Ovary (tissue), 9 donors: ENCODE measurements around the gene SH3PXD2A. TPM values are rescaled to one million over a fixed set of nuclear protein-coding genes. Genes with fewer than 3 reads are reported as not detected.

Experiments used
- DNase-seq, 5 donors: peaks; one replicate each; pipeline ENCODE4 v3.0.0-alpha.2; 2019 to 2020
- H3K27ac ChIP-seq, 2 donors: fragments of 200-600 bp; one replicate each; pipeline versions ENCODE4 v1.5.1 to v1.8.0; 2019 to 2022
- H3K27me3 ChIP-seq: fragments of 200-600 bp; one replicate; pipeline ENCODE4 v1.8.0; 2022
- H3K36me3 ChIP-seq: fragments of 200-600 bp; sonication (generic); one replicate; pipeline ENCODE4 v1.5.1; 2019
- H3K4me1 ChIP-seq: one replicate; pipeline ENCODE4 v1.8.1; 2013; ENCODE audit warnings: mild to moderate bottlenecking, moderate library complexity; ENCODE audit not compliant: insufficient read depth
- H3K4me3 ChIP-seq: fragments of 200-600 bp; sonication (generic); one replicate; pipeline ENCODE4 v1.5.1; 2017
- H3K9me3 ChIP-seq, 2 donors: fragments of 200-600 bp in 1 of 2; sonication (generic) in 1 of 2; one replicate each; pipeline versions ENCODE4 v1.5.1 to v1.8.1; 2013 to 2019; ENCODE audit warnings: mild to moderate bottlenecking in 1 of 2, moderate library complexity in 1 of 2
- EP300 ChIP-seq: sonication (generic); formaldehyde crosslinking; IDR thresholded peaks from one replicate; pipeline ENCODE4 v1.6.1; 2017; ENCODE audit warnings: antibody characterized with exemption
- POLR2A ChIP-seq: fragments of 450-650 bp; IDR thresholded peaks from one replicate; pipeline ENCODE4 v1.6.1; 2017; ENCODE audit warnings: antibody characterized with exemption, mild to moderate bottlenecking, moderate library complexity
- WGBS, 3 donors: extraction: QIAGEN DNeasy Blood & Tissue Kit in 1 of 3; methylation state at CpG; one replicate each; pipeline versions ENCODE4 v1.1.5 to v1.1.7; 2013 to 2017; 5-methylcytosine and 5-hydroxymethylcytosine counted together
- intact Hi-C, 4 donors: fragments of 100-400 bp; cut with DNase I; formaldehyde crosslinking; loops; one replicate each; pipeline versions ENCODE4 v1.11.0 to v1.15.1; 2022 to 2023
- polyA plus RNA-seq, 2 donors: library from polyadenylated mRNA; stranded (reverse); fragments of 200-250 nt in 1 of 2; fragments of 350-450 nt in 1 of 2; fragmentation: Illumina TruSeq in 1 of 2; extraction: RNeasy Lipid Tissue Mini Kit (QIAGEN cat#74804) in 1 of 2; gene quantifications; one replicate each; pipeline ENCODE4 v1.2.3, GENCODE V29; 2013 to 2014
- total RNA-seq, 7 donors: library from RNA; depleted of rRNA in 2 of 7; stranded (reverse); fragments of >200 nt in 2 of 7; fragmentation: NEBNext Ultra II Directional in 3 of 7; extraction: Animal tissue kit (Norgen Biotek cat#: 25700) in 3 of 7; gene quantifications; one replicate each; pipeline versions ENCODE4 v1.1.0 to v1.2.4, GENCODE V29; 2016 to 2023
- TF ChIP-seq, protein P1 (sequence below), 3 donors: fragments of 450-650 bp in 2 of 3; fragments of 200-600 bp in 1 of 3; IDR thresholded peaks; one replicate each; pipeline versions ENCODE4 v1.5.1 to v1.8.0; 2016 to 2022; ENCODE audit warnings: antibody characterized with exemption in 3 of 3, mild to moderate bottlenecking in 1 of 3
- donor health status: DM: no; HTN: no; CAD: no; lungs with moderate emphysema.
- donor health status: DM: no; HTN: no; CAD: no.
- donor health status: Bipolar disorder and iron deficiency.
- donor health status: DM: yes; HTN: yes; CAD: no.
- donor health status: DM: no; HTN: no; CAD: no.
- donor health status: DM: yes; HTN: yes; CAD: no.

SH3PXD2A gene
- total and polyA plus RNA-seq, 9 donors, result 15.3 to 82.9 (median 52.2) TPM

- intact Hi-C loops, result no loop called here
- TF ChIP-seq EP300, result no peak
- no peak for TF ChIP-seq POLR2A
- TF ChIP-seq, protein P1, sequence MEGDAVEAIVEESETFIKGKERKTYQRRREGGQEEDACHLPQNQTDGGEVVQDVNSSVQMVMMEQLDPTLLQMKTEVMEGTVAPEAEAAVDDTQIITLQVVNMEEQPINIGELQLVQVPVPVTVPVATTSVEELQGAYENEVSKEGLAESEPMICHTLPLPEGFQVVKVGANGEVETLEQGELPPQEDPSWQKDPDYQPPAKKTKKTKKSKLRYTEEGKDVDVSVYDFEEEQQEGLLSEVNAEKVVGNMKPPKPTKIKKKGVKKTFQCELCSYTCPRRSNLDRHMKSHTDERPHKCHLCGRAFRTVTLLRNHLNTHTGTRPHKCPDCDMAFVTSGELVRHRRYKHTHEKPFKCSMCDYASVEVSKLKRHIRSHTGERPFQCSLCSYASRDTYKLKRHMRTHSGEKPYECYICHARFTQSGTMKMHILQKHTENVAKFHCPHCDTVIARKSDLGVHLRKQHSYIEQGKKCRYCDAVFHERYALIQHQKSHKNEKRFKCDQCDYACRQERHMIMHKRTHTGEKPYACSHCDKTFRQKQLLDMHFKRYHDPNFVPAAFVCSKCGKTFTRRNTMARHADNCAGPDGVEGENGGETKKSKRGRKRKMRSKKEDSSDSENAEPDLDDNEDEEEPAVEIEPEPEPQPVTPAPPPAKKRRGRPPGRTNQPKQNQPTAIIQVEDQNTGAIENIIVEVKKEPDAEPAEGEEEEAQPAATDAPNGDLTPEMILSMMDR (IDR thresholded peaks at IDR 0.05), result no peak
- no peak for DNase-seq
- WGBS, 3 donors, result 95 to 98% (median 96%) methylated on average over 15 to 18 of the region's 18 CpGs
- Histone ChIP-seq H3K4me3 (no peak overlapping the region), H3K9me3 (no peaks in the 10 kb centered on the region), H3K27ac (no peak overlapping the region), H3K27me3 (no peaks in the 10 kb centered on the region), H3K36me3 (no peaks in the 10 kb centered on the region), H3K4me1 (peaks cover 2% of the 10 kb centered on the region)
Measured at GRCh38 chr10:103571656-103571975, 283.8 kb downstream of the SH3PXD2A start.

- Histone ChIP-seq H3K9me3 (no peaks in the 10 kb centered on the region), H3K27me3 (no peaks in the 10 kb centered on the region), H3K27ac (no peak overlapping the region), H3K4me1 (peaks cover 2% of the 10 kb centered on the region), H3K36me3 (no peaks in the 10 kb centered on the region), H3K4me3 (no peak overlapping the region)
- WGBS, 3 donors, result 93 to 97% (median 95%) methylated on average over 27 to 28 of the region's 28 CpGs
- intact Hi-C loops, result no loop called here
- no peak for DNase-seq
- no peak for TF ChIP-seq POLR2A
- no peak for TF ChIP-seq EP300
- TF ChIP-seq, protein P1 (IDR thresholded peaks at IDR 0.05), result no peak
Measured at GRCh38 chr10:103570844-103571655, 284.3 kb downstream of the SH3PXD2A start.

DNA sequence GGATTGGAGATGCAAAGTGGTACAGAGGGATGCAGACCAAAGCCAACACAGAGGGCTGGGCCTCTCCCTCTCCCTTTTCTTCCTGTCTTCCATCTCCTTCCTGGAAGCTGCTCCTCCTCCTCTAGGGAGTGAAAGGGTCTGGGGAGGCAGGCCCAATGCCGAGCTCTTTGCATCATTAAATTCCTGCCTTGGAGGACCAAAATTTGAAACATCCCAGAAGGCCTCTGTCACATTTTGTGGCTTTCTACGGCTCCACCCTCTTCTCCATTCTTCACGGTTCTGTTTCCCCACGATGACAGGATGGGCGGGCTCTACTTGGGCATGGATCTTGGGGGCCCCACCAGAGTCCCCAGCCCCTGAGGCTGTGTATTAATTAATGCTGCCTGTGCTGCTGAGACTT is 285.5 kb downstream of the SH3PXD2A start:
- H3K4me1 ChIP-seq, result no peaks in the 10 kb centered on the region
- no peak for DNase-seq
- no peaks in the 10 kb centered on the region for H3K36me3 ChIP-seq
- WGBS, 3 donors, result 68 to 72% (median 70%) methylated on average over 5 of the region's 5 CpGs
- no peak overlapping the region for H3K4me3 ChIP-seq
- H3K9me3 ChIP-seq, result no peaks in the 10 kb centered on the region
- intact Hi-C loops, result no loop called here
- no peak overlapping the region for H3K27ac ChIP-seq
- H3K27me3 ChIP-seq, result no peaks in the 10 kb centered on the region
- TF ChIP-seq POLR2A, result no peak
- no peak for TF ChIP-seq EP300
- TF ChIP-seq, protein P1 (IDR thresholded peaks at IDR 0.05), result no peak

- no peaks in the 10 kb centered on the region for H3K27me3 ChIP-seq
- no peak overlapping the region for H3K27ac ChIP-seq
- 76 to 93% (median 85%) methylated on average over 5 of the region's 5 CpGs for WGBS, 3 donors
- no peak overlapping the region for H3K4me3 ChIP-seq
- H3K9me3 ChIP-seq, result no peaks in the 10 kb centered on the region
- TF ChIP-seq EP300, result no peak
- TF ChIP-seq, protein P1 (IDR thresholded peaks at IDR 0.05), result no peak
- TF ChIP-seq POLR2A, result no peak
- DNase-seq, result no peak
- H3K36me3 ChIP-seq, result no peaks in the 10 kb centered on the region
- no peaks in the 10 kb centered on the region for H3K4me1 ChIP-seq
- intact Hi-C loops, result no loop called here
Measured at GRCh38 chr10:103568505-103568904, 286.9 kb downstream of the SH3PXD2A start.
